Measurements from ENCODE around the gene RPL10. TPM values are rescaled to one million over a fixed set of nuclear protein-coding genes. Genes with fewer than 3 reads are reported as not detected.

Gene RPL10
- total and polyA plus RNA-seq, 2 of the 8 experiments (the other 6 are each of a cell fraction or from before 2014, with no cell fraction given), result 2,633 to 4,293 TPM

DNA sequence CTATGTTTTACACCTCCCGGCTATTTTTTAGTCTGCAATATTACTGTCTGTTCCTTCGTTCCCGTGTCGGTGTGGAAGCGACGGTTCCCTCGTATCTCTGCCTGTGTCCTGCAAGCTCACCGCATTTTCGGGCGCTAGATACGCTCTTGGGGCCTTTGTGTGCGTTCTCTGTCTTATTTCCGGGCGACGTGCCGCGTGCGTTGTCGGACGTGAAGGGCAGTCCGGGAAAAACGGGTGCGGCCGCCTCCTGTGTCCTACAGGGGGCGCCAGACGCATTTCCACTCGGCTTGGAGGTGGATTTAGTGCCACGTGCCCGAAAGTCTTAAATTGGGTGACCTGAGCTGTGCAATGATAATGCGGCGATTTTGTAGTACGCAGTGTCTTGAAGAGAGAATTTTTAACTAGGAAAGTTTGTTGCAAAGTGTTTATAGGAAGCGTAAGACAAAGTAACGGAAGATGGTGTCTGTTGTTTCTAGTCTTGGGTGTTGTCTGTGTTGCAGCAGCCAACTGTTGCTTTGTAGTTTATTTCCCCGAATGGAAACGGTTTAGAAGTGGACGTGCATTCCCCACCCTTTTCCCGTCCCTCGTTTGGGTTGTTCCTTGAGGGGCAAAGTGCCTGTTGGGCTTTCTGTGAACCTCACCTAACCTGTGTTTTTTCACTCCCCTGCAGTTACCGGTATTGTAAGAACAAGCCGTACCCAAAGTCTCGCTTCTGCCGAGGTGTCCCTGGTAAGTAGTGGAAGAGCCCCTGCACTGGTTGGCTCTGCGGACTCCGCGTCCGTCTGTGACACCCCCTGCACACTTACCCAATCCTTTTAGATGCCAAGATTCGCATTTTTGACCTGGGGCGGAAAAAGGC, 720 bp downstream of the RPL10 start (continued):
- TF ChIP-seq KDM5A (IDR thresholded peaks at IDR 0.05; ENCODE audit: low read length), result no peak
- TF ChIP-seq GTF2F1 (IDR thresholded peaks at IDR 0.05; ENCODE audit: borderline replicate concordance, low read depth, low read length), result no peak
- TF ChIP-seq SP1 (IDR thresholded peaks at IDR 0.05; ENCODE audit: low read depth, low read length), result no peak
- no peak for TF ChIP-seq ASH2L (IDR thresholded peaks at IDR 0.05; ENCODE audit: low read length)
- no peak for TF ChIP-seq KDM4A (IDR thresholded peaks at IDR 0.05; ENCODE audit: low read depth, low read length, severe bottlenecking)
- TF ChIP-seq HDAC6 (IDR thresholded peaks at IDR 0.05; ENCODE audit: low read depth, low read length), result no peak
- no peak for TF ChIP-seq CREB1 (IDR thresholded peaks at IDR 0.05)
- TF ChIP-seq POLR2A (IDR thresholded peaks at IDR 0.05; ENCODE audit: control extremely low read depth in 1 of 2, low read depth in 2 of 2, low read length in 2 of 2), result no peak; a peak in 1 of 3 replicates
- no peak for TF ChIP-seq TEAD4 (IDR thresholded peaks at IDR 0.05; ENCODE audit: low read depth, low read length)
- no peak for TF ChIP-seq TAF1 (IDR thresholded peaks at IDR 0.05; ENCODE audit: low read depth, low read length)
- no peak for TF ChIP-seq BACH1 (IDR thresholded peaks at IDR 0.05; ENCODE audit: low read length)
- no peak for TF ChIP-seq EZH2 (IDR thresholded peaks at IDR 0.05; ENCODE audit: low read depth, low read length, severe bottlenecking)
- TF ChIP-seq GABPA (IDR thresholded peaks at IDR 0.05; ENCODE audit: borderline replicate concordance, insufficient read depth, low read length), result no peak
- no peak for TF ChIP-seq BRCA1 (IDR thresholded peaks at IDR 0.05; ENCODE audit: low read depth, low read length)
- no peak for TF ChIP-seq CBX5 (IDR thresholded peaks at IDR 0.05; ENCODE audit: low read depth, low read length)
- no peak for TF ChIP-seq RBBP5 (IDR thresholded peaks at IDR 0.05; ENCODE audit: borderline replicate concordance, low read depth, low read length)
- TF ChIP-seq, protein P1, sequence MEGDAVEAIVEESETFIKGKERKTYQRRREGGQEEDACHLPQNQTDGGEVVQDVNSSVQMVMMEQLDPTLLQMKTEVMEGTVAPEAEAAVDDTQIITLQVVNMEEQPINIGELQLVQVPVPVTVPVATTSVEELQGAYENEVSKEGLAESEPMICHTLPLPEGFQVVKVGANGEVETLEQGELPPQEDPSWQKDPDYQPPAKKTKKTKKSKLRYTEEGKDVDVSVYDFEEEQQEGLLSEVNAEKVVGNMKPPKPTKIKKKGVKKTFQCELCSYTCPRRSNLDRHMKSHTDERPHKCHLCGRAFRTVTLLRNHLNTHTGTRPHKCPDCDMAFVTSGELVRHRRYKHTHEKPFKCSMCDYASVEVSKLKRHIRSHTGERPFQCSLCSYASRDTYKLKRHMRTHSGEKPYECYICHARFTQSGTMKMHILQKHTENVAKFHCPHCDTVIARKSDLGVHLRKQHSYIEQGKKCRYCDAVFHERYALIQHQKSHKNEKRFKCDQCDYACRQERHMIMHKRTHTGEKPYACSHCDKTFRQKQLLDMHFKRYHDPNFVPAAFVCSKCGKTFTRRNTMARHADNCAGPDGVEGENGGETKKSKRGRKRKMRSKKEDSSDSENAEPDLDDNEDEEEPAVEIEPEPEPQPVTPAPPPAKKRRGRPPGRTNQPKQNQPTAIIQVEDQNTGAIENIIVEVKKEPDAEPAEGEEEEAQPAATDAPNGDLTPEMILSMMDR (IDR thresholded peaks at IDR 0.05; ENCODE audit: control extremely low read depth in 1 of 3, insufficient read depth in 1 of 3, low read depth in 1 of 3, low read length in 3 of 3), result peak in 2 of 3 experiments; percentile 53 to 70; a peak in 3 of 4 replicates
- no peak for TF ChIP-seq KDM1A (IDR thresholded peaks at IDR 0.05; ENCODE audit: borderline replicate concordance, low read length)
- no peak for TF ChIP-seq JUND (IDR thresholded peaks at IDR 0.05; ENCODE audit: low read length)
- no peak for TF ChIP-seq HDAC2 (IDR thresholded peaks at IDR 0.05; ENCODE audit: borderline replicate concordance in 1 of 2, low read depth in 2 of 2, low read length in 2 of 2)
- TF ChIP-seq SIN3A (conservative IDR thresholded peaks at IDR 0.05 in 1 of 2, IDR thresholded peaks at IDR 0.05 in 1 of 2; ENCODE audit: low read depth in 1 of 2, low read length in 2 of 2), result peak; percentile 34 to 85; a peak in 2 of 4 replicates
- no peak for TF ChIP-seq PHF8 (conservative IDR thresholded peaks at IDR 0.05; ENCODE audit: low read depth, low read length)
